ENCODE data around the gene ASIC3. TPM values are rescaled to one million over a fixed set of nuclear protein-coding genes. Genes with fewer than 3 reads are reported as not detected.

Gene ASIC3
- total RNA-seq, 1 donor from 2014 or later = 3.5 TPM

- Mint-ChIP-seq H3K27ac (no peak overlapping the region), H3K27me3 (peaks cover 13% of the 10 kb centered on the region), H3K4me3 (no peak overlapping the region), H3K36me3 (ENCODE audit: low read depth) (peaks cover 5% of the 10 kb centered on the region), H3K9me3 (no peaks in the 10 kb centered on the region), H3K4me1 (peaks cover 20% of the 10 kb centered on the region)
- intact Hi-C loops (cut with micrococcal nuclease) = loop anchor here (2.0 to 10.0 kb wide), 4 partner anchors 21 to 1465 kb away; partner anchors contain the start of gene ZNF775
- DNase-seq = no peak
Observed at GRCh38 chr7:151089893-151090730, 41.8 kb downstream of the ASIC3 start.

- no peak overlapping the region for H3K4me3 Mint-ChIP-seq
- intact Hi-C loops (cut with micrococcal nuclease) = no loop called here
- no peaks in the 10 kb centered on the region for H3K9me3 Mint-ChIP-seq
- no peak overlapping the region for H3K27ac Mint-ChIP-seq
- DNase-seq = no peak
- H3K4me1 Mint-ChIP-seq = peaks cover 13% of the 10 kb centered on the region
- peaks cover 3% of the 10 kb centered on the region for H3K36me3 Mint-ChIP-seq (ENCODE audit: low read depth)
- peaks cover 5% of the 10 kb centered on the region for H3K27me3 Mint-ChIP-seq
Observed at GRCh38 chr7:151091003-151091402, 42.7 kb downstream of the ASIC3 start.

GRCh38 chr7:151091431-151091830 lies 43.1 kb downstream of the ASIC3 start:
- peaks cover 3% of the 10 kb centered on the region for H3K36me3 Mint-ChIP-seq (ENCODE audit: low read depth)
- no peak overlapping the region for H3K4me3 Mint-ChIP-seq
- H3K27me3 Mint-ChIP-seq = peaks cover 5% of the 10 kb centered on the region
- DNase-seq = peak; percentile 74
- H3K27ac Mint-ChIP-seq = no peak overlapping the region
- H3K4me1 Mint-ChIP-seq = peaks cover 13% of the 10 kb centered on the region
- intact Hi-C loops (cut with micrococcal nuclease) = no loop called here
- H3K9me3 Mint-ChIP-seq = no peaks in the 10 kb centered on the region

GRCh38 chr7:151091988-151092387 lies 43.7 kb downstream of the ASIC3 start:
- H3K27me3 Mint-ChIP-seq = peaks cover 5% of the 10 kb centered on the region
- intact Hi-C loops (cut with micrococcal nuclease) = loop anchor here (1.0 kb wide), 1 partner anchor 19 kb away; no protein-coding TSS in a partner anchor
- no peaks in the 10 kb centered on the region for H3K9me3 Mint-ChIP-seq
- DNase-seq = no peak
- H3K36me3 Mint-ChIP-seq (ENCODE audit: low read depth) = peaks cover 3% of the 10 kb centered on the region
- H3K4me3 Mint-ChIP-seq = no peak overlapping the region
- H3K4me1 Mint-ChIP-seq = peaks cover 13% of the 10 kb centered on the region
- no peak overlapping the region for H3K27ac Mint-ChIP-seq

GRCh38 chr7:151093748-151094147 lies 45.4 kb downstream of the ASIC3 start:
- Mint-ChIP-seq H3K9me3 (no peaks in the 10 kb centered on the region), H3K27ac (no peak overlapping the region), H3K4me1 (peaks cover 9% of the 10 kb centered on the region), H3K36me3 (ENCODE audit: low read depth) (peaks cover 3% of the 10 kb centered on the region), H3K27me3 (peaks cover 3% of the 10 kb centered on the region), H3K4me3 (no peak overlapping the region)
- no peak for DNase-seq
- intact Hi-C loops (cut with micrococcal nuclease) = no loop called here

GRCh38 chr7:151094675-151095074 lies 46.3 kb downstream of the ASIC3 start:
- H3K36me3 Mint-ChIP-seq (ENCODE audit: low read depth) = no peaks in the 10 kb centered on the region
- H3K4me3 Mint-ChIP-seq = no peak overlapping the region
- no peak overlapping the region for H3K27ac Mint-ChIP-seq
- no peak for DNase-seq
- peaks cover 4% of the 10 kb centered on the region for H3K4me1 Mint-ChIP-seq
- H3K9me3 Mint-ChIP-seq = no peaks in the 10 kb centered on the region
- intact Hi-C loops (cut with micrococcal nuclease) = no loop called here
- H3K27me3 Mint-ChIP-seq = no peaks in the 10 kb centered on the region

GRCh38 chr7:151095123-151095797 lies 46.9 kb downstream of the ASIC3 start:
- H3K27me3 Mint-ChIP-seq = no peaks in the 10 kb centered on the region
- no peak for DNase-seq

GRCh38 chr7:151095828-151096475 lies 47.6 kb downstream of the ASIC3 start:
- no peaks in the 10 kb centered on the region for H3K9me3 Mint-ChIP-seq
- no peaks in the 10 kb centered on the region for H3K27me3 Mint-ChIP-seq
- H3K27ac Mint-ChIP-seq = no peak overlapping the region
- DNase-seq = no peak
- intact Hi-C loops (cut with micrococcal nuclease) = no loop called here
- H3K4me3 Mint-ChIP-seq = no peak overlapping the region
- H3K36me3 Mint-ChIP-seq (ENCODE audit: low read depth) = no peaks in the 10 kb centered on the region
- H3K4me1 Mint-ChIP-seq = peaks cover 4% of the 10 kb centered on the region

More at GRCh38 chr7:151095123-151095797, 46.9 kb downstream of the ASIC3 start:
- Mint-ChIP-seq H3K9me3 (no peaks in the 10 kb centered on the region), H3K4me1 (peaks cover 4% of the 10 kb centered on the region), H3K36me3 (ENCODE audit: low read depth) (no peaks in the 10 kb centered on the region), H3K27ac (no peak overlapping the region), H3K4me3 (no peak overlapping the region)
- intact Hi-C loops (cut with micrococcal nuclease) = no loop called here

- peaks cover 4% of the 10 kb centered on the region for H3K4me1 Mint-ChIP-seq
- intact Hi-C loops (cut with micrococcal nuclease) = no loop called here
- DNase-seq = no peak
- H3K27me3 Mint-ChIP-seq = no peaks in the 10 kb centered on the region
- H3K36me3 Mint-ChIP-seq (ENCODE audit: low read depth) = no peaks in the 10 kb centered on the region
- H3K9me3 Mint-ChIP-seq = no peaks in the 10 kb centered on the region
- H3K27ac Mint-ChIP-seq = no peak overlapping the region
- no peak overlapping the region for H3K4me3 Mint-ChIP-seq
Observed at GRCh38 chr7:151099486-151100211, 51.3 kb downstream of the ASIC3 start.

GRCh38 chr7:151100921-151101320 lies 52.6 kb downstream of the ASIC3 start:
- intact Hi-C loops (cut with micrococcal nuclease) = no loop called here
- no peaks in the 10 kb centered on the region for H3K9me3 Mint-ChIP-seq
- H3K4me3 Mint-ChIP-seq = no peak overlapping the region
- peaks cover 4% of the 10 kb centered on the region for H3K4me1 Mint-ChIP-seq
- H3K27ac Mint-ChIP-seq = no peak overlapping the region
- H3K27me3 Mint-ChIP-seq = no peaks in the 10 kb centered on the region
- no peak for DNase-seq
- H3K36me3 Mint-ChIP-seq (ENCODE audit: low read depth) = no peaks in the 10 kb centered on the region

- no peak for DNase-seq
- peaks cover 2% of the 10 kb centered on the region for H3K4me1 Mint-ChIP-seq
- H3K9me3 Mint-ChIP-seq = no peaks in the 10 kb centered on the region
- H3K4me3 Mint-ChIP-seq = no peak overlapping the region
- no peaks in the 10 kb centered on the region for H3K27me3 Mint-ChIP-seq
- intact Hi-C loops (cut with micrococcal nuclease) = no loop called here
- no peak overlapping the region for H3K27ac Mint-ChIP-seq
- no peaks in the 10 kb centered on the region for H3K36me3 Mint-ChIP-seq (ENCODE audit: low read depth)
Observed at GRCh38 chr7:151101621-151102396, 53.5 kb downstream of the ASIC3 start.

Data from activated CD4-positive, alpha-beta T cell treated with anti-CD3 and anti-CD28 coated beads, Interleukin-2, amount 10 ng/mL, durations not matched to agents 24 days and 14 days (primary cell).